Renal cortex interstitium (tissue), 11 donors: Measurements from ENCODE around the gene CERS4. TPM values are rescaled to one million over a fixed set of nuclear protein-coding genes. Genes with fewer than 3 reads are reported as not detected.
"Not testable (repeated sequence)": the region's sequence is repeated elsewhere in the genome, so short reads cannot be mapped to it uniquely, and the experiment has no call there.

Experiments used
- DNase-seq, 11 donors: peaks; one replicate each; pipeline ENCODE4 v3.0.0-alpha.2; 2013; ENCODE audit warnings: low read depth in 9 of 11, low spot score in 4 of 11; ENCODE audit errors: extremely low read depth in 1 of 11
- polyA plus RNA-seq, 3 donors: library from polyadenylated mRNA; unstranded; fragments of 120-200 nt; gene quantifications; one replicate each; pipeline ENCODE4 v1.2.1, GENCODE V29; 2013; ENCODE audit not compliant: insufficient read length in 3 of 3

Gene CERS4
- polyA plus RNA-seq, 3 donors, result 31.8 to 55.9 (median 43.8) TPM

DNA sequence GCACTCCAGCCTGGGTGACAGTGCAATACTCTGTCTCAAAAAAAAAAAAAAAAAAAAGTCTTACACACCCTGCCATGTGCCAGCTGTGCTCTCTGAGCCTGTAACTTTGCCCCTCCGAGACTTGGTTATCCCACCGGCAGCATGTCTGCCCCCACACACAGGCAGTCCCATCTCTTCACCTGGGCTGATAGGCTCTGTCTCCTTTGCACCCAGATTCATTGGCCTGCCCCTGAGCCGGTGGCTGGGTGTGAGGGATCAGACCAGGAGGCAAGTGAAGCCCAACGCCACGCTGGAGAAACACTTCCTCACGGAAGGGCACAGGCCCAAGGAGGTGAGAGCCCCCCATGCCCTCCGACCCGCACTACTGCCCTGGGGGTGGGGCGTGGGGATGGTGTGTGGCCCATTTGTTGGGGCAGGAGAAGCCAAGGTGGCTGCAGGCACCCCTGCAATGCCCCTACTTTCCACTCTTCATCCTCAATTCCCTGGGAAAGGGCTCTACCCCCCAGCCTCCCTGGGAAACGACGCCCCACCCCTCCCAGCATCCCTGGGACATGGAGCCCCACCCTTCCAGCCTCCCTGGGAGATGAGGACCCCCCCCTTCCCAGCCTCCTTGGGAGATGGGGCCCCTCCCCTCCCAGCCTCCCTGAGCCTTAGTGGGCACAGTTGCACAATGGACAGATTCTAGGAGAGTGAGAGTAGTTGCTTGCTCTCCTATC is 45.3 kb downstream of the CERS4 start:
- DNase-seq, result no peak

DNA sequence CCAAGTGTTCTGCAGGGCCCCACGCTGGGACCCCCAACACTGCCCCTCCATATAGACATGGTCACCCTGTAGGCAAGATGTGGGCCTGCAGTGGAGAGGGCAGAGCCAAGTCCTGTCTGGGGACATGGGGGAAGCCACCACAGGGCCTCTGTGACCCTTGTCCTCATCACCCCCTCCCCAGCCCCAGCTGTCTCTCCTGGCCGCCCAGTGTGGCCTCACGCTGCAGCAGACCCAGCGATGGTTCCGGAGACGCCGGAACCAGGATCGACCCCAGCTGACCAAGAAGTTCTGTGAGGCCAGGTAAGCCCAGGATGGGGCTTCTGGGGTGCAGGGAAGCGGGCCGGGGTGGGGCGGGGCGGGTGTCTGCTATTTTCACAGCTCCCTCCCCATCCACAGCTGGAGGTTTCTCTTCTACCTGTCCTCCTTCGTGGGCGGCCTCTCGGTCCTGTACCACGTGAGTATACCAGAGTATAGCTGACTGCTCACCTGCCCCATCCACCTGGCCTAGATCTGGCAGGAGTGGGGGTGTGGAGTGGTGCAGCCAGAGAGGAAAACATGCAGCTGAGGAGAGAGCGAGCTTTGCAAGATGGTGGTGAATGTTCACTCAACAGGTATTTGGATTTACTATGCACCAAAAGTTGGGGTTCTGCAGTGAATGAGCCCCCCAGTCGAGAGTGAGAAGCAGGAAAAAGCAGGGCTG is 46.4 kb downstream of the CERS4 start:
- no peak for DNase-seq

DNA sequence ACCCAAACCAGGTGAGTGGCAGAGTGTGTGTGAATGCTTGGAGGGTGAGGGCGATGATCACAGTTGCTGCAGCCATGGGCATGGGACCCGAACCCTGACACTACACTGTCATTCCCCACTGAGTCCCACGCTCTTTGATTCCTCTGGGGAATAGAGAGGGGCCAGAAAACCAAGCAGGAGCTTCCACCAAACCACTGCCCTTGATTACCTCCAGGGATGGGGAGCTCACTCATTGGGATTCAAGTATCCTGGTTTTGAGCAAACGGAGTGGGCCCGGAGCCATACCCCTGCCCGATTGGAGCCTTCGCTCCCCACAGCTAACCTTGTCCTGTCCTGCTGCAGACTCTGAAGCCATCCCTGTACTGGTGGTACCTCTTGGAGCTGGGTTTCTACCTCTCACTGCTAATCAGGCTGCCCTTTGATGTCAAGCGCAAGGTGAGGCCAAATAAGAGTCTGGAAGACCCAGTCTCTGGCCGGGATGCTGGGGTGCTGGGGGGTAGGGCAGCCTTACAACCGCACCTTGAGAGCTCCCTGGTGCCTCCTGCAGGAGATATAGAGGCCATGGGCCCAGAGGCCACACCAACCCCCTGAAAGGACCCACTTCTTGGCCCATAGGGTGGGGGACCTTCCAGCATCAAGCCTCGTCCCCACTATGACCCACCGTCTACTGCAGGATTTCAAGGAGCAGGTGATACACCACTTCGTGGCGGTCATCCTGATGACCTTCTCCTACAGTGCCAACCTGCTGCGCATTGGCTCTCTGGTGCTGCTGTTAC is 47.3 kb downstream of the CERS4 start:
- no peak for DNase-seq

DNA sequence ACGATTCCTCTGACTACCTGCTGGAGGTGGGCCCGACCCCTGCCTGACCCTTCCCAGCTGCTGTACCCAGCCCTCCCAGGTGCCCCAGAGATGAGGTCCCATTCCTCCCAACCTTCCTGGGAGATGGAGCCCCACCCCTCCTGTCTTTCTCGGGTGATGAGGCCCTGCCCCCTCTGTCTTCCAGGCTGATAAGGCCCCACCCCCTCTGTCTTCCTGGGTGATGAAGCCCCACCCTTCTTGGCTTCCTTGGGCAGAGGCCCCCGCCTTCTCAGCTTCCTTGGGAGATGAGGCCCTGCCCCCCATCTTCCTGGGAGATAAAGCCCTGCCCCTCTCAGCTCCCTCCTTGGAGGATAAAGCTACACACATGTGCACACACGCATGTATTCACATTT is 47.9 kb downstream of the CERS4 start:
- no peak for DNase-seq

DNA sequence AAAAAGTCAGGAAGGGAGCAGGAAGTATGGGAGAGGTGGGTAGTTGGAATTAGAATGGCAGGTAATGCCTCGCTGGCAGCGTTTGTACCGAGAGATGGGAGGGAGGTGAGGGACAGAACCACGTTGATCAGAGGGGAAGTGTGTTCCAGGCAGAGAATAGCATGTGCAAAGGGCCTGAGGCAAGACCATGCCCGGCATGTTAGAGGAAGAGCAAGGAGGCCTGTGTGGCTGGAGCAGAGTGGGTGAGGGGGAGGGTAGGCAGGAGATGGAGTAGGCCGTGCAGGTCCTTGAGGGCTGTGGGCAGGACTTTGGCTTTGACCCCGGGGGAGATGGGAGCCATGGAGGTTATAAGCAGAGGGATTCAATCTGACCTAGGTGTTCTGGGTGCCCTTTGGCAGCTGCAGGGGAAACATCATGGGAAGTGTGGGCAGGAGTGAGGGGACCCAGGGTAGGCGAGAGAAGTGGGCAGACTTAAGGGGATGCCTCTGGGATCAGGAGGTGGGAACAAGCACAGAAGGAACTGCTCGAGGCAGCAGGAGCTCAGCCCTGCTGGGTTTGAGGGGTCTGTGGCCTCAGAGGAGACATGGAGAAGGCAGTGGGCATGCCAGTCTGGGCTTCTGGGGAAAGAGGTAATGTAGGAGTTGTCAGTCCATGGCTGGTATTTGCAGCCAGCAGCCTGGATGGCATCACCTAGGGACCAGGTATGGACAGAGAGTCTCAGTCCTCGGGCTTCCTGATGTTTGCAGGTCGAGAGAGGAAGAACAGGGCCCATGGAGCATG is 50.2 kb downstream of the CERS4 start:
- no peak for DNase-seq

DNA sequence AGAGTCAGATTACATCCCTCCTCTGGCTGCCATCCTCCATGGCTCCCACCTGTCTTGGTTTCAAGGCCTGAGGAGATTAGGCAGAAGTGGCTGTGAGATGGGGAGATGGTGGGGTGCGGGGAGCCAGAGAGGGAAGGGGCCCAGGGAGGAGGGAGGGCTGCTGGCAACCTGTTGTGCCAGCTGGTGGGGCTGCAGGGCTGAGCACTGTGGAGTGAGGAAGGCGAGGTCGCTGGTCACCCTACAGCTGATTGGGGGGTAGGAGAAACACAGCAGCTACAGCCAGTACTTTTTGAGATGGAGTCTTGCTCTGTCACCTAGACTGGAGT is 50.7 kb downstream of the CERS4 start:
- DNase-seq, result no peak

DNA sequence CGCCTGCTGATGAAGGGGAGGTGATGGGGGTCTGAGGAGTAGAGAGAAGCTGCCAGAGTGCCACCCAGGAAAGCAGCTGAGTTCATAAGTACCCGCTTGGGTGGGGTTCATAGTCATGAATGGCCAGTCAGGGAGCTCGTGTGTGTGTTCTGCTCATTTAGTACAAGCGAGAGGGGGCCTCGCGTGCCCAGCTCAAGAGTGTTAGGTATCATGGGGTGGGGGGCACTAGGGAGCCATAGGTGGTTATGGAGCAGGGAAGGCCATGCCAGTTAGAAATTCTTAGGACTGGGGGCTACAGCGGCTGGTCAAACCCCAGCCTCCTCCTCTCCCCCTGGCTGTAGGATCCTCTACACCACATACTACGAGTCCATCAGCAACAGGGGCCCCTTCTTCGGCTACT is 52.2 kb downstream of the CERS4 start:
- no peak for DNase-seq

DNA sequence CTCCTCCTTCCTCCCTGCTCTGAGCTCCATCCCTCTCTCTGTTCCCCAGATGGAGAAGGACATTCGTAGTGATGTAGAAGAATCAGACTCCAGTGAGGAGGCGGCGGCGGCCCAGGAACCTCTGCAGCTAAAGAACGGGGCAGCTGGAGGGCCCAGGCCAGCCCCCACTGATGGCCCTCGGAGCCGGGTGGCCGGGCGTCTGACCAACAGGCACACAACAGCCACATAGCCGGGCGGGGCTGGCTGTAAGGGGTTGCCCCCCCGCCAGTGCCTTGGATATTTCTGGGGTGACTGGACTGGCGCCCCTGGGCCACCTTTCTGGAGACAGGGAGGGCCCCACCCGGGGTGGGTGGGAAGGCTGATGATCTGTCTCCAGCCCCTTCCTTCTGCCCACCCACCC is 52.7 kb downstream of the CERS4 start:
- DNase-seq, result no peak

DNA sequence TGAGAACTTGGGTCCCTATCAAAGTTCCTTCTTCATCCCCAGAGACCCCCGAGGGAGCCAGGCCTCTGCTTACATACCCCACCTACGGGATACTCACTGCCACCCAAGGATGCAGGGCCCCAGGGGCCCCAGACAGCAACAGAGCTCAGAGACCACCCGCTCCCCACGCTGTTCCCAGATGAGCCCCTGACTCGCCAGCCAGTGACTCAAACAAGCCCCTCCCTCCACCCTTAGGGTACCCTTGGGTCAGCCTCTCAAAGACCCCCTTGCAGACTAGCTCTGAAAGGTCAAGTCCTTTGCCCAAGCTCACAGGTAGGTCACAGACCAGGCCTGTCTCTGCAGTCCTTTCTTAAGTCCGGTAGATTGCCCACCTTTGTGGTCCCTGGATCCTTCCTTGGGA is 53.3 kb downstream of the CERS4 start:
- no peak for DNase-seq

DNA sequence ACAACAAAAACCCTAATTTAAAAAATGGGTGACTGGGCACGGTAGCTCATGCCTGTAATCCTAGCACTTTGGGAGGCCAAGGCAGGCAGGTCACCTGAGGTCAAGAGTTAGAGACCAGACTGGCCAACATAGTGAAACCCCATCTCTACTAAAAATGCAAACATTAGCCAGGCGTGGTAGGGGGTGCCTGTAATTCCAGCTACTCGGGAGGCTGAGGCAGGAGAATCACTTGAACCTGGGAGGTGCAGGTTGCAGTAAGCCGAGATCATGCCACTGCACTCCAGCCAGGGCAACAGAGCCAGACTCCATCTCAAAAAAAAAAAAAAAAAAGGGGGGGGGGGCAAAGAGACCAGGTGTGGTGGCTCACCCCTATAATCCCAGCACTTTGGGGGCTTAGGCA is 55.1 kb downstream of the CERS4 start:
- DNase-seq, result not testable (repeated sequence)

DNA sequence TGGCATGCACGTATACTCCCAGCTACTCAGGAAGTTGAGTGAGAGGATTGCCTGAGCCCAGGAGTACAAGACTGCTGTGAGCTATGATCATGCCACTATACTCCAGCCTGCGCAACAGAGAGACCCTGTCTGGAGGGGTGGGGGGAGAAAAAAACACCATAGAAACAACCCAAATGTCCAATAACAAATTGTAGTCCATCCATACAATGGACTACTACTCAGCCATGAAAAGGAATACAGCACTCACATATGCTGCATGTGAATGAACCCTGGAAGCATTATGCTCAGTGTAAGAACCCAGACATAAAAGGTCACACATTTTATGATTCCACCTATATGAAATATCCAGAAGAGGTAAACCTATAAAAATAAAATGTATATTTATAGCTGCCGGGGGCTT is 56.7 kb downstream of the CERS4 start:
- no peak for DNase-seq

DNA sequence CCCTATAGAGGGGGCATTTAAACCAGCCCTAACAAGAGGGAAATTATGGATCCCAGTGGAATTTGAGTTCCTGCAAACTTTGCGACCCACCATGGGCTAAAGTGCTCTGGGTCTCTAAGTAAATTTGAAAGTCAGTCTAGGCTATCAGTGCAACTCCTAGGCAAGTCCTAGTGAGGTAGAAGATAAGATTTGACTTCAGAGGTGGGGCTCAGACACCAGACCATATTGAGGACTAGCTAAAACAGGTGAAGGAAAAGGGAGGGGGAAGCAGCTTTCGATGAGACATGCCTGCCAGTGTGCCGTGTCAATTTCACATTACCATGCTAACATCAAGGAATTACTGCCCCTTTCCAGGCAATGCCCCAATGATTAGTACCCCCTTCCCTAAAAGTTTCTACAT is 60.6 kb downstream of the CERS4 start:
- DNase-seq, result no peak

DNA sequence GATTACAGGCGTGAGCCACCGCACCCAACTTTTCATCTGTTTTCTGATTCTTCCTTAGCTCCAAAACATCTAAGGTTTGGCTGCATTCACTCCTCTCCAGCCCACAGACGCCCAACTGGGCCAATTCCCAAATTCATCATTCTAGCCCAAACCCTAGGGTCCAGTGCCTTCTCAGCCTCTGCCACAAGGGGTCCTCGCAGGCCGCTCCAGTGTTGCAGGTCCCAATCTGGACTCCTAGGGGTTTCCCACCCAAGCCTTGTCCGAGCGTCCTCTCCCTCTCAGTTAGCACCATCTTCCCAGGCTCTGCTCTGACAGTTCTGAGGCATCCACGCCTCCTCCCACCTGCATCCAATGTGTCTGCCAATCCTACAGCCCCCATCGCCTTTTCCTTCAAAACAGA is 67.3 kb downstream of the CERS4 start:
- not testable (repeated sequence) for DNase-seq

DNA sequence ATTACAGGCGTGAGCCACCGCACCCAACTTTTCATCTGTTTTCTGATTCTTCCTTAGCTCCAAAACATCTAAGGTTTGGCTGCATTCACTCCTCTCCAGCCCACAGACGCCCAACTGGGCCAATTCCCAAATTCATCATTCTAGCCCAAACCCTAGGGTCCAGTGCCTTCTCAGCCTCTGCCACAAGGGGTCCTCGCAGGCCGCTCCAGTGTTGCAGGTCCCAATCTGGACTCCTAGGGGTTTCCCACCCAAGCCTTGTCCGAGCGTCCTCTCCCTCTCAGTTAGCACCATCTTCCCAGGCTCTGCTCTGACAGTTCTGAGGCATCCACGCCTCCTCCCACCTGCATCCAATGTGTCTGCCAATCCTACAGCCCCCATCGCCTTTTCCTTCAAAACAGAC is 82.2 kb downstream of the CERS4 start:
- DNase-seq, result not testable (repeated sequence)

DNA sequence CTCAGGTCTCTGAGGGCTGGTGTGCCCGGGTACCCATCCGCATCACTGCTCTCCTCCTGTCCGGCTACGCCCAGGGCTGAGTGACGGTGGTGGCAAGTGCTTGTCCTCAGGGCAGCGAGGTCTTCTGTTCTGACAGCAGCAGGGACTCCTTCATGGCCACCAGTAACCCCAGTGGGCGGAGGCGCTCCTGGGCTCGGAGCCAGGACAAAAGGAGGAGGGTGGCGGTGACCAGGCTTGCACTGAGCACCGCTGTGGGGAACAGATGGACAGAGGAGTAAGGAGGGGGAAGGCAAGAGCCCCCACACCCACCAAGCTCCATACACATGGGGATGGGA is 93.2 kb downstream of the CERS4 start:
- DNase-seq, result no peak

DNA sequence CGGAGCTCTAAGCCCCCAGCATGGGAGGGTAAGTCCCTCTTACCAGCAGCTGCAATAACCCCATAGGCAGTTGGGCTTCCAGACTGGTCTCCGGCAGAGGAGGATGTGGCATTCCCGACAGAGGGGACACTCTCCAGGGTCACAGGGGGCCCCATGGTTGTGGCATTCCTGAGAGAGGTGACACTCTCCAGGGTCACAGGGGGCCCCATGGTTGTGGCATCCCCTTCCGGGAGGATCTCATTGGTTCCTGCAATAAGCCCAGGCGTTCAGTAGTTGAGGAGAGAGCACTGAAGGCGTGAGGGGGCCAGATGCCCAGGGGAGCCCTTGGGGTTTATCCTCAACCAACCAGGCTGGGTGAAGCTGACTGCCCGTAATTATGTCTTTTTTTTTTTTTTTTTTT is 93.6 kb downstream of the CERS4 start:
- DNase-seq, result no peak

DNA sequence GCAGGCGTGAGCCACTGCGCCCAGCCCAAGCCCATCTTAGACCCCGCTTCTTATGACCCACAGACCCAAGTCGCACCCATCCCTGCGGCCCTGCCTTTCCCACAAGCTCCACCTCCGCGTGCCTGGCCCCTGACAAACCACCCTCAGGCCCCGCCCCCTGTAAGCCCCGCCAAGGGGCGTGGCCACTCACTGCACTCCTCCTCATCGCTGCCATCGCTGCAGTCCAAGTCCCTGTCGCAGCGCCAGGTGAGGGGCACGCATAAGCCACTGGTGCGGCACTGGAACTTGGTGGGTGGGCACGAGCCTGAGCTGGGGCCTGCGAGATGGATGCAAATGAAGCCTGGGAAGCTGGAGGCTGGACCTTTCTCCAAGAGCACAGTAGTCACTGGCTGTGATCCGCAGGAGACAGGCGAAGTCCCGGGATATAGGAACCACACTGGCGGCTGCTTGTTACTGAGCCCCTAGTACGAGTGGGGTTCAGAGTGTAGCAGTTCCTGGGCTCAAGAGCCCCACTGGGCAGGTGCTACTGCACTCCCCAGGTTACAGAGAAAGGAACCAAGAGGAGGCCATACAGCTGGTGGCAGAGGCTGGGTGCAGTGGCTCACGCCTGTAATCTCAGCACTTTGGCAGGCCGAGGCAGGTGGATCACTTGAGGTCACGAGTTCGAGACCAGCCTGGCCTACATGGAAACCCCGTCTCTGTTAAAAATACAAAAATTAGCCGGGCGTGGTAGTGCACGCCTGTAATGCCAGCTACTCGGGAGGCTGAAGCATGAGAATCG is 95.9 kb downstream of the CERS4 start:
- no peak for DNase-seq

DNA sequence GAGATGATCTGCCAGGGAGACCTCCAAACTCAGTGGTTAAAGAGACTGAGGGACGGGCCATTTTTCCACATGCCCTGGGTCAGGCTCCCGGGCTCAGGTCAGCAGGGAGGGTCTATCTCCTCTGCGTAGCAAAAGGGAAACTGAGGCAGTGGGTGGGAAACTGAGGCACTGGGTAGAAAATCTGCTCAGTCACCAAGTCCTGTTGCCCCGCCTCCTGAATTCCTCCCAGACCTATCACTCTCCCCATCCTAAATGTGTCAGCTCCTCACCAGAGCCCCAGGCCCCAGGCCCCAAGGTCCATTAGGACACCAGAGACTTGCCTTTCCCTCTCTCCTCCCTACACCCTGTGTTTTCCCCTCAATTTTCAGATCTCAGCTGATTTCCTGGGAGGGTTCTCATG is 96.6 kb downstream of the CERS4 start:
- DNase-seq, result no peak
